HL-60 (cell line): ENCODE data around the gene MNAT1.
"Not testable (repeated sequence)": the region's sequence is repeated elsewhere in the genome, so short reads cannot be mapped to it uniquely, and the experiment has no call there.

ENCODE experiments used
- CTCF ChIP-seq: IDR thresholded peaks from one replicate; pipeline ENCODE4 v1.5.1; 2011; ENCODE audit warnings: low read length, control low read depth, inconsistent platforms; ENCODE audit not compliant: insufficient read depth
- GABPA ChIP-seq: IDR thresholded peaks from 2 replicates; pipeline ENCODE4 v1.6.1; 2012; ENCODE audit warnings: low read depth
- POLR2AphosphoS5 ChIP-seq: IDR thresholded peaks from 2 replicates; pipeline ENCODE4 v1.6.1; 2012; ENCODE audit warnings: low read depth
- REST ChIP-seq: IDR thresholded peaks from 2 replicates; pipeline ENCODE4 v1.6.1; 2012; ENCODE audit warnings: low read depth; ENCODE audit not compliant: insufficient replicate concordance
- SPI1 ChIP-seq: IDR thresholded peaks from 2 replicates; pipeline ENCODE4 v1.6.1; 2012; ENCODE audit warnings: low read depth, mild to moderate bottlenecking, borderline replicate concordance

- not testable (repeated sequence) for TF ChIP-seq CTCF, SPI1, POLR2AphosphoS5, REST, GABPA
Observed at GRCh38 chr14:60890636-60891035, 156.1 kb downstream of the MNAT1 start.
